ENCODE results near the gene OR4N5. TPM values are rescaled to one million over a fixed set of nuclear protein-coding genes. Genes with fewer than 3 reads are reported as not detected.

OR4N5 gene
- total RNA-seq, 6 experiments from 2014 or later = not detected

DNA sequence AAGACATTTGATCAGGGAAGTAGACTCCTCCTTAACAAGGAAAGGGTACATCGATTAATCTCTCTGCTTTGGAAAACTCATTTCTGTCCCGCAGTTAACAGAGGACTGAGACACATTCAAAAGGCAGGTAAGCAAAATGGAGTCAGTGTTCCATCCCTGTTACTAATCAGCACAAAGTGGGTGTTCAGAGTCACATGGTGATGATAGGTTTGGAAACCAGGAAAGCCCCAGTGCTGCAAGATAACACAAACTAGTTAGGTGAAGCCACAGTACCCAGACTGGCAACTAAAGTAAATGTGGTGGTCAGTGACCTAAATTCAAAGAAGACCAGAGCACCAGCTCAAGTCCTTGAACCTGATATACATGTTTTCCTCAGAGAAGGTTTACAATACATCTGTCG is 26.3 kb upstream of the OR4N5 start:
- no peaks in the 10 kb centered on the region for H3K36me3 ChIP-seq
- no peak for ATAC-seq
- no peaks in the 10 kb centered on the region for H3K27me3 ChIP-seq
- no peaks in the 10 kb centered on the region for H3K4me1 ChIP-seq
- H3K4me3 ChIP-seq = no peak overlapping the region
- intact Hi-C loops (cut with DNase I) = no loop called here
- DNase-seq = no peak
- no peak overlapping the region for H3K27ac ChIP-seq
- H3K9me3 ChIP-seq = no peaks in the 10 kb centered on the region
- WGBS (ENCODE audit: insufficient coverage, low coverage, low lambda C conversion rate, missing lambda C conversion rate) = 78% methylated on average over 3 of the region's 3 CpGs
- TF ChIP-seq POLR2A (IDR thresholded peaks at IDR 0.05) = no peak
- TF ChIP-seq CTCF (IDR thresholded peaks at IDR 0.05) = no peak

DNA sequence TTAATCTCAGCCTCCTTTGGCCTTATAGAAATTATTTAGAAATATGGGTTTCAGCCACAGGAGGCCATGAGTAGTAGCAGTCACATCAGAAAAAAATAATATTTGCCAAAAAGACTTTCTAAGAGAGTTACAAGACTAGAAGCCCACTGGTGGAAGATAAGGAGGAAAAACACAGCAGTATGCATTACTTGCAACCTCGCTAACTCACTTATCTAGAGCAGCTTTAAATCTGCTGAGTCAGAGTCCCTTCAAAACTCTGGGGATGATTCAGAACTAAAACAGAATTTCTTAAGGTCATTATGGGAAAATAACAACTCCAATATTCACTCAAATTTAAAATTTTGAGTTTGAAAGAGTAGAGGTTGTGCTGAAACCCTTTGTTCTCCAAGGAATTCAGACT is 21.9 kb upstream of the OR4N5 start:
- no peak overlapping the region for H3K4me3 ChIP-seq
- DNase-seq (no peak), ATAC-seq (no peak)
- H3K9me3 ChIP-seq = no peaks in the 10 kb centered on the region
- no peaks in the 10 kb centered on the region for H3K27me3 ChIP-seq
- intact Hi-C loops (cut with DNase I) = no loop called here
- H3K4me1 ChIP-seq = no peaks in the 10 kb centered on the region
- 37% methylated on average over 1 of the region's 1 CpG for WGBS (ENCODE audit: insufficient coverage, low coverage, low lambda C conversion rate, missing lambda C conversion rate)
- TF ChIP-seq CTCF (IDR thresholded peaks at IDR 0.05) = no peak
- no peak for TF ChIP-seq POLR2A (IDR thresholded peaks at IDR 0.05)
- no peak overlapping the region for H3K27ac ChIP-seq
- H3K36me3 ChIP-seq = peaks cover 0 to under 1% (median 0%) of the 10 kb centered on the region in 4 donors

- H3K27me3 ChIP-seq = no peaks in the 10 kb centered on the region
- H3K4me3 ChIP-seq = no peak overlapping the region
- DNase-seq (no peak), ATAC-seq (no peak)
- peaks cover 0 to 1% (median 0%) of the 10 kb centered on the region in 4 donors for H3K36me3 ChIP-seq
- TF ChIP-seq CTCF (IDR thresholded peaks at IDR 0.05) (no peak), POLR2A (IDR thresholded peaks at IDR 0.05) (no peak)
- no peak overlapping the region for H3K27ac ChIP-seq
- H3K4me1 ChIP-seq = no peaks in the 10 kb centered on the region
- no peaks in the 10 kb centered on the region for H3K9me3 ChIP-seq
- 60% methylated on average over 3 of the region's 5 CpGs for WGBS (ENCODE audit: insufficient coverage, low coverage, low lambda C conversion rate, missing lambda C conversion rate)
- intact Hi-C loops (cut with DNase I) = no loop called here
Observed at GRCh38 chr14:20118795-20119194, 19.8 kb upstream of the OR4N5 start.

DNA sequence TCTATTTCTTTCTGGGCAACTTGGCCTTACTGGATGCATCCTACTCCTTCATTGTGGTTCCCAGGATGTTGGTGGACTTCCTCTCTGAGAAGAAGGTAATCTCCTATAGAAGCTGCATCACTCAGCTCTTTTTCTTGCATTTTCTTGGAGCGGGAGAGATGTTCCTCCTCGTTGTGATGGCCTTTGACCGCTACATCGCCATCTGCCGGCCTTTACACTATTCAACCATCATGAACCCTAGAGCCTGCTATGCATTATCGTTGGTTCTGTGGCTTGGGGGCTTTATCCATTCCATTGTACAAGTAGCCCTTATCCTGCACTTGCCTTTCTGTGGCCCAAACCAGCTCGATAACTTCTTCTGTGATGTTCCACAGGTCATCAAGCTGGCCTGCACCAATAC is 5.3 kb downstream of the OR4N5 start:
- intact Hi-C loops (cut with DNase I) = no loop called here

More for the DNA sequence above, 5.3 kb downstream of the OR4N5 start:
- WGBS (ENCODE audit: insufficient coverage, low coverage, low lambda C conversion rate, missing lambda C conversion rate) = 33% methylated on average over 5 of the region's 7 CpGs
- TF ChIP-seq POLR2A (IDR thresholded peaks at IDR 0.05) (no peak), CTCF (IDR thresholded peaks at IDR 0.05) (no peak)
- ATAC-seq (no peak), DNase-seq (no peak)
- Histone ChIP-seq H3K27ac (no peak overlapping the region), H3K36me3 (no peaks in the 10 kb centered on the region), H3K9me3 (no peaks in the 10 kb centered on the region), H3K4me1 (no peaks in the 10 kb centered on the region), H3K27me3 (no peaks in the 10 kb centered on the region), H3K4me3 (no peak overlapping the region)
